HG02571 (cell line): ENCODE data around the gene TDRD15.
"Not testable (repeated sequence)": the region's sequence is repeated elsewhere in the genome, so short reads cannot be mapped to it uniquely, and the experiment has no call there.

Experiments
- ATAC-seq: cut with Tn5 transposase; IDR thresholded peaks from one replicate; pipeline ENCODE4 v1.9.1; 2021; ENCODE audit warnings: mild to moderate bottlenecking, moderate library complexity; ENCODE audit not compliant: unreplicated experiment

The TDRD15 gene

GRCh38 chr2:21123473-21124393 is at the start of gene TDRD15:
Gene TDRD15 (plus strand): TSS chr2:21123968. CDS start chr2:21137468, 13,500 bp downstream.
- no peak for ATAC-seq

GRCh38 chr2:21078296-21078695 is 45.5 kb upstream of the TDRD15 start:
- no peak for ATAC-seq

GRCh38 chr2:21083482-21083881 is 40.3 kb upstream of the TDRD15 start:
- ATAC-seq = no peak

- ATAC-seq = no peak
Measured at GRCh38 chr2:21084401-21084800, 39.4 kb upstream of the TDRD15 start.

DNA sequence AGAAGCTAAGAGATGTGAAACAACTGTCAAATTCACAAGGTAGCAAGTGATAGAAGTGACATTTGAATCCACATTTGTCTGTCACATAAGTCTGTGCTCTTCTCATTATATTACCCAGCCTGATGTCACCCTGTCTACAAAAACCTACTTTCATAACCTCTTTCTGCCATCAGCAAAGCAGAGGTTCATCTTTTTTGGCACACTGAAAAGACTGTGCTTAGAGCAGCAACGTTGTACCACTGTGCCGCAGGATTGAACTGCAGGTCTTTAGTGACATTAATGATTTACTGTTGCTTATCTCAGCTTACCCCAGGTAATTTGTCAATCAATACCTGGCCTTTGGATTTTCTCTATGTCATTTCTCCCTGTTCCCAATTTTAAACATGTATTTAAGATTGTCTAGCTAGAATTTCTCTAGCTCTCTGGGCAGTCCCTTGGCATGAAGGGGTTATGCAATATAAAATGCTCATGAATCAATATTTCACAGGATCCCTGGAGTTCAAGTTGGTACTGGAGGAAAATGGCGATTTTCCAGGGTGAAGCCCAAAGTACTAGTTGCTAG is 31.4 kb upstream of the TDRD15 start:
- ATAC-seq = no peak

GRCh38 chr2:21095178-21095577 is 28.6 kb upstream of the TDRD15 start:
- ATAC-seq = no peak

DNA sequence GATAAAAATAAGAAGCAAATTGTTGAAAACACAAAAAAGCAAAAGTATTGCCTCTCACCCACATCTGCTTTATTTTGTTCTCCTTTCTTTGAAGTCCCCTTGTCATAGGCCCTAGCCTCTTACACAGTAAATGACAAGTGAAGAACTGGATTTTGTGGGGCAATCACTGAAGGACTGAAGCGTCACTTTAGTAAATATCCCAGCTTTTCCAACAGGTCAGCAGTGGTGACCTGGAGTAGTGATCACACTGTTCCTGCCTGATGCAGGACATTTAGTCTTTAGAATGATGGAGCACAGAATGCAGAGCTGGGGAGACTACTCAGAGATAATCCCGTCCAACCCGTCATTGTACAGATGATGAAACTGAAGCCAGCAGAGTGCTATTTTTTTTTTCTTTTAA is 28.1 kb upstream of the TDRD15 start:
- ATAC-seq = no peak

DNA sequence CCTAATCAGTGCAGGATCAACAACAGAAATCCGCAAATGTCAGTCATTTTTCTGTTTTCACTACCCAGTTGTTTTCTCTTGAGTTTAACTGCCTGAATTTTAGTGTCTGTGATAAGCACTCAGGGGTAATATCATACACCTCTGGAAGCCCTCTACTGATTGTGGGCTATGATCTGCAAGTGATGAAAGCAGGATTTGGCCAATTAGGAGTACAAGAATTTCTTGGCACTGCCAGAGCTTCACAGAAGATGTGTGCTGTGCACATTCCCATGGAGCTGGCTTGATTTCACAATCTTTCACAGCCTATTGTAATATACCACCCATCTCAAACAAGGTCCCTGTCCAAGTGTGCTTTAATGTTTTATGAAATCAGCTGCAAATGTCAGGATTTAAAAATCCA is 27.3 kb upstream of the TDRD15 start:
- ATAC-seq = no peak

- no peak for ATAC-seq
Measured at GRCh38 chr2:21097331-21097730, 26.4 kb upstream of the TDRD15 start.

GRCh38 chr2:21098294-21098693 is 25.5 kb upstream of the TDRD15 start:
- ATAC-seq = no peak

DNA sequence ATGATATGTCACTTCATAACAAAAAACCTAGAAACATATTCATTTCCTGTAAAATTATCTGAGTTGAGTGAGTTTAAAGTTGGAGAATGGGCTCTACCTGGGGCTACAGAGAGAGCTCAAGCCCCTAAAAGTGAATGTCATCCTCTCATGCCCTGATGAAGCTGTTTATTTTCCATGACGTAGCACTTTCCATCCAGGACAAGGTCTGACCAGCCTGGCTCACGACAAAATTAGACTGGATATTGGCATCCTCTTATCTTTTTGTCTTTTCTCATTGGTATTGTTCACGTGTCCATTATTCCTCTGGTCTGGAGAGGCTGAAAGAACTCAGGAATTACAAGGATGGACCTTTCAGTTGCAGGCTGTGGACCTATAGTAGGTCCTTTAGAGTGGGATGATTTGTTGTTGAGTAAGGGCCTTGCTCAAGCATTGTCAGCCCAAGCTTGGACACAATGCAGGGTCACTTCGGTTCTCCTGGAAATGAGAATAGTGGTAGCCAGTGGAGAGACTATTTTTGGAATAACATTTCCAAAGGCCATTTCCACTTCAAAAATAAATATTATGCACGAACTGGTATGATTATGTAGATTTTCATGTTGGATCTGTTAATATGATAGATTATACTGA is 24.4 kb upstream of the TDRD15 start:
- no peak for ATAC-seq

- not testable (repeated sequence) for ATAC-seq
Measured at GRCh38 chr2:21101514-21102155, 22.1 kb upstream of the TDRD15 start.

- ATAC-seq = no peak
Measured at GRCh38 chr2:21102356-21102755, 21.4 kb upstream of the TDRD15 start.

- ATAC-seq = no peak
Measured at GRCh38 chr2:21103274-21103891, 20.4 kb upstream of the TDRD15 start.

GRCh38 chr2:21104030-21104660 is 19.6 kb upstream of the TDRD15 start:
- ATAC-seq = no peak

DNA sequence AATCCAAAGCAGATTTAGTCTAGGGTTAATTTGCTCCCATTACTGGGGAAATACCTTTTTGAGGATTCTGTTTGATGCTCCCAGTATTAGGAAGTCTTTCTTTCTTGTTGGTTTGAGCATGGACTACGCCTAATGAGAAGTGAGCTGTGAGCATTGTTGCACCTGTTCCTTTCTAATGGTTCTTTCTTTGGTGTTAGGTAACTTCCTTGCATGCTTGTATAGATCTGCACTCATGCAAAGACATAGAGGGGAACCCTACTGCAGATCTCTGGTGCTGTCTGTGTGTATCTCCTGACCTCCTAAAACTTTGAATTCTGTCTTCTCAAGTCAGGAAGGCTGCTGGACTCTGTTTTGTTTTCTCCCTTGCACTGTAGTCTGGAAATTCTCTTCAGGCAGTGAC is 12.8 kb upstream of the TDRD15 start:
- ATAC-seq = no peak

GRCh38 chr2:21117688-21118087 is 6.1 kb upstream of the TDRD15 start:
- no peak for ATAC-seq

GRCh38 chr2:21118302-21118920 is 5.4 kb upstream of the TDRD15 start:
- ATAC-seq = no peak

GRCh38 chr2:21131861-21132260 is 8.1 kb downstream of the TDRD15 start:
- ATAC-seq = no peak

DNA sequence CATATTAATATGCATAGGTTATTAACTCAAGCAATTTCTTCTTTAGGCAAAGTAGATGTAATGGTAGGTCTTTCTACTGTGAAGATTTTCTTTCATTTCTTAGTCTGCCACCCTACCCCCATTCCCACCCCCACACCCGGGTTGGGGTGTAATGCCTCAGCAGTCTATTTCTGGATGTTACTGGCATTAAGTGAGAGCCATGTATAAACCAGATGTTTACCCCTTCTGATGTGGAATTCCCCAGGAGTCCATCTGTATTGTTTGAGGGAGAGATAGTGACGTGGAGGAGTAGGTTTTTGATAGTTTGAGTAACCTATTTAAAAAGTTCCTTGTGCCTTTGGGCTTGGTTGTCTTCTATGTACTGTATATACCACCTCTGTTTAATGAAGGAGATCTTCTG is 11.8 kb downstream of the TDRD15 start:
- no peak for ATAC-seq
